Measurements from ENCODE around the gene USP32.
A peak's percentile ranks its signal among the peaks of the same experiment; 100 is the strongest.
"Not testable (repeated sequence)": the region's sequence is repeated elsewhere in the genome, so short reads cannot be mapped to it uniquely, and the experiment has no call there.

The USP32 gene

GRCh38 chr17:60345233-60345632 is 46.7 kb downstream of the USP32 start:
- Histone ChIP-seq H3K4me1 (ENCODE audit: insufficient read depth, insufficient read length) (no peaks in the 10 kb centered on the region), H3K9me3 (ENCODE audit: insufficient read depth, low read length) (no peaks in the 10 kb centered on the region), H3K9ac (ENCODE audit: insufficient read length, low read depth) (no peak overlapping the region), H3K36me3 (ENCODE audit: insufficient read depth, insufficient read length, low read length) (peaks cover 31% of the 10 kb centered on the region), H3K27me3 (ENCODE audit: insufficient read depth, insufficient read length) (no peaks in the 10 kb centered on the region), H3K4me3 (ENCODE audit: insufficient read length, low read depth) (no peak overlapping the region)
- no peak for DNase-seq (ENCODE audit: low read depth, low spot score)
- TF ChIP-seq ZNF274 (IDR thresholded peaks at IDR 0.05; ENCODE audit: low read depth, low read length): no peak
- TF ChIP-seq YY1 (IDR thresholded peaks at IDR 0.05; ENCODE audit: insufficient read depth, insufficient read length): no peak
- TF ChIP-seq SUZ12 (IDR thresholded peaks at IDR 0.05; ENCODE audit: extremely low read depth, insufficient read depth, insufficient read length): no peak

- H3K9me3 ChIP-seq (ENCODE audit: insufficient read depth, low read length); H3K27me3 ChIP-seq (ENCODE audit: insufficient read depth, insufficient read length); DNase-seq (ENCODE audit: low read depth, low spot score); H3K4me3 ChIP-seq (ENCODE audit: insufficient read length, low read depth); H3K4me1 ChIP-seq (ENCODE audit: insufficient read depth, insufficient read length); H3K9ac ChIP-seq (ENCODE audit: insufficient read length, low read depth): not testable (repeated sequence)
- peaks cover 43% of the 10 kb centered on the region for H3K36me3 ChIP-seq (ENCODE audit: insufficient read depth, insufficient read length, low read length)
Measured at GRCh38 chr17:60342492-60342891, 49.4 kb downstream of the USP32 start.

GRCh38 chr17:60335289-60335688 is 56.6 kb downstream of the USP32 start:
- H3K27me3 ChIP-seq (ENCODE audit: insufficient read depth, insufficient read length): no peaks in the 10 kb centered on the region
- peaks cover 12% of the 10 kb centered on the region for H3K36me3 ChIP-seq (ENCODE audit: insufficient read depth, insufficient read length, low read length)
- no peak overlapping the region for H3K4me3 ChIP-seq (ENCODE audit: insufficient read length, low read depth)
- no peaks in the 10 kb centered on the region for H3K9me3 ChIP-seq (ENCODE audit: insufficient read depth, low read length)
- no peak for DNase-seq (ENCODE audit: low read depth, low spot score)
- H3K9ac ChIP-seq (ENCODE audit: insufficient read length, low read depth): no peak overlapping the region
- H3K4me1 ChIP-seq (ENCODE audit: insufficient read depth, insufficient read length): no peaks in the 10 kb centered on the region
- TF ChIP-seq SUZ12 (IDR thresholded peaks at IDR 0.05; ENCODE audit: extremely low read depth, insufficient read depth, insufficient read length) (no peak), YY1 (IDR thresholded peaks at IDR 0.05; ENCODE audit: insufficient read depth, insufficient read length) (no peak), ZNF274 (IDR thresholded peaks at IDR 0.05; ENCODE audit: low read depth, low read length) (no peak)

GRCh38 chr17:60333628-60334031 is 58.3 kb downstream of the USP32 start:
- TF ChIP-seq ZNF274 (IDR thresholded peaks at IDR 0.05; ENCODE audit: low read depth, low read length): no peak
- no peak for TF ChIP-seq YY1 (IDR thresholded peaks at IDR 0.05; ENCODE audit: insufficient read depth, insufficient read length)
- TF ChIP-seq SUZ12 (IDR thresholded peaks at IDR 0.05; ENCODE audit: extremely low read depth, insufficient read depth, insufficient read length): no peak
- H3K4me1 ChIP-seq (ENCODE audit: insufficient read depth, insufficient read length): no peaks in the 10 kb centered on the region
- peaks cover 11% of the 10 kb centered on the region for H3K36me3 ChIP-seq (ENCODE audit: insufficient read depth, insufficient read length, low read length)
- peaks cover 3% of the 10 kb centered on the region; the same call in 1 of the 2 replicates for H3K9me3 ChIP-seq (ENCODE audit: insufficient read depth, low read length)
- H3K9ac ChIP-seq (ENCODE audit: insufficient read length, low read depth): no peak overlapping the region
- no peak for DNase-seq (ENCODE audit: low read depth, low spot score)
- no peaks in the 10 kb centered on the region for H3K27me3 ChIP-seq (ENCODE audit: insufficient read depth, insufficient read length)
- no peak overlapping the region for H3K4me3 ChIP-seq (ENCODE audit: insufficient read length, low read depth)

- H3K4me1 ChIP-seq (ENCODE audit: insufficient read depth, insufficient read length); H3K9me3 ChIP-seq (ENCODE audit: insufficient read depth, low read length); DNase-seq (ENCODE audit: low read depth, low spot score); H3K4me3 ChIP-seq (ENCODE audit: insufficient read length, low read depth); H3K27me3 ChIP-seq (ENCODE audit: insufficient read depth, insufficient read length); H3K9ac ChIP-seq (ENCODE audit: insufficient read length, low read depth): not testable (repeated sequence)
- H3K36me3 ChIP-seq (ENCODE audit: insufficient read depth, insufficient read length, low read length): peaks cover 10% of the 10 kb centered on the region
Measured at GRCh38 chr17:60333072-60333471, 58.9 kb downstream of the USP32 start.

- TF ChIP-seq YY1 (IDR thresholded peaks at IDR 0.05; ENCODE audit: insufficient read depth, insufficient read length): no peak
- TF ChIP-seq SUZ12 (IDR thresholded peaks at IDR 0.05; ENCODE audit: extremely low read depth, insufficient read depth, insufficient read length): no peak
- TF ChIP-seq ZNF274 (IDR thresholded peaks at IDR 0.05; ENCODE audit: low read depth, low read length): no peak
- Histone ChIP-seq H3K9ac (ENCODE audit: insufficient read length, low read depth) (no peak overlapping the region), H3K4me1 (ENCODE audit: insufficient read depth, insufficient read length) (peaks cover 7% of the 10 kb centered on the region), H3K27me3 (ENCODE audit: insufficient read depth, insufficient read length) (no peaks in the 10 kb centered on the region), H3K4me3 (ENCODE audit: insufficient read length, low read depth) (no peak overlapping the region), H3K9me3 (ENCODE audit: insufficient read depth, low read length) (peaks cover 8% of the 10 kb centered on the region; the same call in 1 of the 2 replicates), H3K36me3 (ENCODE audit: insufficient read depth, insufficient read length, low read length) (peaks cover 6% of the 10 kb centered on the region)
- no peak for DNase-seq (ENCODE audit: low read depth, low spot score)
Measured at GRCh38 chr17:60332574-60332973, 59.4 kb downstream of the USP32 start.

GRCh38 chr17:60330731-60331130 is 61.2 kb downstream of the USP32 start:
- H3K4me1 ChIP-seq (ENCODE audit: insufficient read depth, insufficient read length): peaks cover 7% of the 10 kb centered on the region
- H3K4me3 ChIP-seq (ENCODE audit: insufficient read length, low read depth): no peak overlapping the region
- H3K27me3 ChIP-seq (ENCODE audit: insufficient read depth, insufficient read length): no peaks in the 10 kb centered on the region
- peaks cover 6% of the 10 kb centered on the region for H3K36me3 ChIP-seq (ENCODE audit: insufficient read depth, insufficient read length, low read length)
- H3K9ac ChIP-seq (ENCODE audit: insufficient read length, low read depth): no peak overlapping the region
- DNase-seq (ENCODE audit: low read depth, low spot score): no peak
- no peak for TF ChIP-seq SUZ12 (IDR thresholded peaks at IDR 0.05; ENCODE audit: extremely low read depth, insufficient read depth, insufficient read length)
- no peak for TF ChIP-seq ZNF274 (IDR thresholded peaks at IDR 0.05; ENCODE audit: low read depth, low read length)
- no peak for TF ChIP-seq YY1 (IDR thresholded peaks at IDR 0.05; ENCODE audit: insufficient read depth, insufficient read length)
- H3K9me3 ChIP-seq (ENCODE audit: insufficient read depth, low read length): peaks cover 8% of the 10 kb centered on the region; the same call in 1 of the 2 replicates

- no peaks in the 10 kb centered on the region for H3K27me3 ChIP-seq (ENCODE audit: insufficient read depth, insufficient read length)
- DNase-seq (ENCODE audit: low read depth, low spot score): no peak
- peaks cover 7% of the 10 kb centered on the region for H3K4me1 ChIP-seq (ENCODE audit: insufficient read depth, insufficient read length)
- no peak for TF ChIP-seq YY1 (IDR thresholded peaks at IDR 0.05; ENCODE audit: insufficient read depth, insufficient read length)
- no peak for TF ChIP-seq SUZ12 (IDR thresholded peaks at IDR 0.05; ENCODE audit: extremely low read depth, insufficient read depth, insufficient read length)
- no peak for TF ChIP-seq ZNF274 (IDR thresholded peaks at IDR 0.05; ENCODE audit: low read depth, low read length)
- peak overlapping the region; percentile 5 for H3K9ac ChIP-seq (ENCODE audit: insufficient read length, low read depth)
- H3K4me3 ChIP-seq (ENCODE audit: insufficient read length, low read depth): no peak overlapping the region
- H3K9me3 ChIP-seq (ENCODE audit: insufficient read depth, low read length): peaks cover 8% of the 10 kb centered on the region; the same call in 1 of the 2 replicates
- H3K36me3 ChIP-seq (ENCODE audit: insufficient read depth, insufficient read length, low read length): peaks cover 7% of the 10 kb centered on the region
Measured at GRCh38 chr17:60328679-60329078, 63.3 kb downstream of the USP32 start.
